SW480 (cell line): Measurements from ENCODE around the gene AHCYL1.
"Not testable (repeated sequence)": the region's sequence is repeated elsewhere in the genome, so short reads cannot be mapped to it uniquely, and the experiment has no call there.

ENCODE experiments used
- DNase-seq: peaks from one replicate; pipeline ENCODE4 v3.0.0-alpha.2; 2016; ENCODE audit warnings: low spot score

The AHCYL1 gene

DNA sequence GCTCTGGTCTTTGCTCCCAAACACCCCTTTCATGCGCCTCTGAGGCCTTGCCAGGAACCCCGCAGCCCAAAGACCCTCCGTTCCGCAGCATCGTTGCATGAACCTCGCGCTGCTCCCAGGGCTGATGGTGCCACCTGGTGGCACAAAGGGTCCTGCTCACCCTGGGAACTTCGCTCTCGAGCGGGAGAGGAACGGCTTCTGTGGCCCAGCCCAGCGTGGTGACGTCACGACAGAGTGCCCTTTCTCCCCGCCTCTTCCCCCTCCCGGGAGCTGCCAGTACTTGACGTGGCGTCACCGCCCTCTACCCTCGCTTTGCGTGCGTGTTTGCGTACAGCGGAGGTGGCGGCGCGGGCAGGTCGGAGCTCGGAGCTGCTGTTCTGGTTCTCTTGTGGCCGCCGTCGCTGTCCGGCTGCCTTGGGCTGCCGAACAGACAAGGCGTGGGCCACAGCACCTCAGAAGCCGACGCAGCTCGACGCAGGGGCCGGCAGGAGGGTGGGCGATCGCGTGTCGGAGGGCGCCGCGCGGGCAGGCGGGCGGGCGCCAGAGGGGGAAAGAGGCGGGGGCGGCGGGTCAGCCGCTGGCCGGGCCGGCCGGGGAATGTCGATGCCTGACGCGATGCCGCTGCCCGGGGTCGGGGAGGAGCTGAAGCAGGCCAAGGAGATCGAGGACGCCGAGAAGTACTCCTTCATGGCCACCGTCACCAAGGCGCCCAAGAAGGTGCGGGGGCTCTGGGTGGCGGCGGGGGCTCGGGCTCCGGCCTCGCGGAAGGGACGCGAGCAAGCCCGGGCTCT, at the start of gene AHCYL1:
Gene AHCYL1, plus strand, starts transcription at position 310 of the 791 bp plus-strand sequence. Its CDS starts 288 bp downstream, at position 598.
- peak; percentile 97 for DNase-seq

DNA sequence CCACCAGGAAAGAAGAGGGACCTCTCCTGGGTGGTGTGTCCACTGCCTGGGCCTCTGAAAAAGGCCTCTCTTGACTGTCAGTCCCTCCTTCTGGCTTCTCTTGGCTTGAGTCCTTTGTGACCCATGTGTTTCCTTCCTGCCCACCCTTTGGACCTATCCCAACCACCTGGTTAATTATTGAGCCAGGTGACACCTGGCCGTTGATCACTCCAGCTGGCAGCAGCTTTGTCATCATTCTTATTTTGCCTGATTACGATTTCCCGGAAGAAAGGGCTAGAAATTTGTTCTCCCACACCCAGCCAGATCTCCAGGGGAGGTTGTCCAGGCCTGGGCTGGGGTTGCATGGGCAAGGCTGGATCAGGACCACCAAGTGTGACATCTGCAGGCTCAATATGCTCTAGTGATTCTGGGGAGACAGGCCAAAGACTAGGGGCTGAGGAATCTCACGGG, 49.1 kb upstream of the AHCYL1 start:
- DNase-seq, result peak; percentile 72

DNA sequence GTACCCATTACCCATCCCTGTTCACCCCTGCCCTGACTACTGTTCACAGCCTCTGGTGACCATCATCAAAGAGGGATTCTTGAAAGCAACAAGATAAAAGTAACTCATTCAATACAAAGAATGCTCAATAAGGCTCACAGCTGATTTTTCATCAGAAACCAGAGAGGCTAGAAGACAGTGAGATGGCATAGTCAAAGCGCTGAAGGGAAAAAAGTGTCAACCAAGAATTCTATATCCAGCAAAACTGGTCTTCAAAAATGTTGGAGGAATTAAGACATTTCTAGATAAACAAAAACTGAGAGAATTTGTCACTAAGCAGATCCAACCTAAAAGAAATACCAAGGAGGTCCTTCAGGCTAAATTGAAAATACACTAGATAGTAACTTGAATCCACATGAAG, 46.8 kb upstream of the AHCYL1 start:
- DNase-seq, result no peak

DNA sequence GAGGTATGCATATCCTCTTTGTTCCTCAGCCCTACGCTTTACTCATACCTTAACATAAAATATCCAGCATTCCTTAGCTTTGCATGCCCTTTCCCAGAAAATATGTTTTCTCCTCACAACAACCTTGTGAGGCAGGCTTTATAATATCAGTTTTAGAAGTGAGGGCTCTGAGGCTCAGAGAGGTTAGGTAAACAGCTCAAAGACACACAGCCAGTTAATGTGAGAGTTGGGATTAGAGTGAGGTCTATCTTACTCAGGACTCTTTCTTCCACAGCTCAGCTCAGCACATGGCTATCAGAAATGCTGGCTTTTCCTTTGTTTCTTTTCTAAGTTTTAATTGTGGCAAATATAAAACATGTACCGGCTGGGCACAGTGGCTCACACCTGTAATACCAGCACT, 46.0 kb upstream of the AHCYL1 start:
- no peak for DNase-seq

DNA sequence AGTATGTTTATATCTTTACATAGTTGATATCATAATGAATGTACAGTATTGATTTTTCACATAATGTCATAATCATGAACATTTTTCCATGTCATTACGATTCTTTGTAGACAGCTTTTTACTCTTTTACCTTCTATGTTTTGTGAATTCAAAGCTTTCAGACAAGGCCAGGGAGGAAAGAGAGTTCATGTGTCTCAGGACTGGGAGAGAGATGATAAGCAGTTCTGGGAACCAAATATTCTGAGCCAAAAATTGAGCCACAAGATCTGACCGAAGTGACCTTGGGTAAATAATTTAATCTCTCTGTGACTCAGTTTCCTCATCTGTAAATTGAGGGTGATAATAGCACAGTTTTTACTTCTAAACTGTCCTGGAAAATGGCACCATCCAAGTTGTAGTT, 42.1 kb upstream of the AHCYL1 start:
- DNase-seq, result no peak

DNA sequence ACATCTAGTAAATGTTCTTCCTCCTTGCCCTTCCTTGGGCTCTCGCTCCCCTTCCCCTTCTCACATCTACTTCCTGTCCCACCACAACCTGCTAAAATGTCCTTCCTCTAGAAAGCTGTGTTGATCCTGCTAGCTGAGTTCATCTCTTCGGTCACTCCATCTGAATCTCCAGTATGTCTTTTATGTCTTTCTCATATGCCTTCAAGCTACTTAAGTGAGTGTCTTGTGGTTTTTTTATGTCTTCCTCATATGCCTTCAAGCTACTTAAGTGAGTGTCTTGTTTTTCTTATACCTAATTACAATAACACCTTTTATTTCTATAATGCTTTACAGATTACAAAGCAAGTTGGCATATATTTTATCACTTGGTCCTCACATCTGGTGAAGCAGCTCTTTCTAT, 40.0 kb upstream of the AHCYL1 start:
- no peak for DNase-seq

DNA sequence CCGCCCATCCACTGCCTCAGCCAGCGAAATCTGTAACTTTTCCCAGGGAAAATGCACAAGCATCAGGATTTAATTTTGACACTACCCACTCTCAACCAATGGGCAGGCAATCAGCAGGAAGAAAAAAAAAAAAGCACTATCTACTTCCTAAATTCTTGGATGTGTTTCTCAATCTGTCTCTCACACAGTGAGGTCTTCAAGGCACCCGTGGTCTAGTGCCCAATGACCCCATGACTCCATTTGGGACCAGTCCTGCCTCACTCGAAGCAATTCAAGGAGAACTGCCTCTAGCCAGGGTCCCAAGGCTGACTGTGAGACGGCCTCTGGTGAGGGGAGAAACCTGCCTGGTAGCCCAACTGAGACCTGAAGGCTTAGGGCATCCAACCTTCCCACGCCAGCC, 38.1 kb upstream of the AHCYL1 start:
- DNase-seq, result no peak

DNA sequence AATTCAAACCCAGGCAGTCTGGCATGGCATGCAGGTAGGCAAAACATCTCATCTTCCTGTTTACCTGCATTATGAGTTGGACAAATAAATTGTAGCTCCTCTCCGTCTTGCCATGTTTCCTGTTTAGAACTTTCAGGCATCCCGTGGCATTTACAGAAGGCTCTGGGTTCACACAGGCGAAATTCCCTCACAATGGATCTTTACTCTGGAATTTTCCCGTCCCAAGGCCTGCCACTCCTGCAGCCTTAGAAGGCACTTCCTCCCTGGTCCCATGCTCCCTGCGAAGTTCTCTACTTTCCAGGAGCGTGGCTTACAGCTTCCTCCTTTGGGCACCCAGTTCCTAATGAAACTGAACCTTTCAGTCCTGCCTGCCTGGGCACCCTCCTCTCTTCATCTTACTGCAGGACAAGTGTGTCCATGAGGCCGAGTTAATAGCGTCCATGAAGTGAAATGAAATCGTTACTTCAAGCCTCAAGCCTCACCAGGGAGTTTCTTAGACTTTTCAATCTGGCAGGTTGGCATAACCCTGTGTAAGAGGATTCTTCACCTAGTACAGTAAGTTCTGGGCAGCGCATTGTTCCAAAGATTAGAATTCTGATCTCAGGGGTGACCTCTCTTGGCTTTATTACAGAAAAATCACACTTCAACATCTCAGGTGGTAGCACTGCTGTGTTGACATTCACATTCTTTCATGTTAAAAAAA, 36.8 kb upstream of the AHCYL1 start:
- DNase-seq, result no peak

DNA sequence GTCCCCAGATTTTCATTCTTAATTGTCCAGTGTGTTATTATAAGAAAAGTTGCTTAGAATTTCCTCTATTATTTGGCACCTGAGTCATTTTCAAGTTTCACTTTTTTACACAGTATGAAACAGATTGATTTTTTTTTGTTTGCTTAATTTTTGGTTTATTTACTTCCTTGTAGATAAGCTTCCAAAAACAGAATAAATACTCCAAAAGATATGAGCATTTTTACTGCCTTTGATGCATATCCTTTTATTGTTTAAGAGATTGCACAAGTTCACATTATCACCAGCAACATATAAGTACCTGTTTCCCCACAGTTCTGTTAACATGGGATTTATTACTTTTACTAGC, 36.3 kb upstream of the AHCYL1 start:
- DNase-seq, result no peak

DNA sequence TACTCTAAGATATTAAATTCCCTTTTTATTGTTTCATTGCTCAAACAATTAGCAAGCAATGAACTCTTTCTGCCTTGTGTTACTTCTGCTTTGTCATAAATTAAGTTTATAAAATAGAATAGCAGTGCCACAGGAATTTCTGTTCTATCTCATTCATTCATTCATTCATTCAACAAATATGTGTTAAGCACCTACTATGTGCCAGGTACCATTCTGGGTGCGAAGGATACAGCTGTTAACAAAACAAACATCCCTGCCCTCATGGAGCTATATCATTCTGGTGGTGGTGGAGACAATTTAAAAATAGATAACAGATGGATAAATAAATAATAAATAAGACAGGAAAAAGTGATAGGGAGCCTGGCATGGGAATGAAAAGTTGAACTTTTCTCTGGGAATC, 34.5 kb upstream of the AHCYL1 start:
- no peak for DNase-seq

DNA sequence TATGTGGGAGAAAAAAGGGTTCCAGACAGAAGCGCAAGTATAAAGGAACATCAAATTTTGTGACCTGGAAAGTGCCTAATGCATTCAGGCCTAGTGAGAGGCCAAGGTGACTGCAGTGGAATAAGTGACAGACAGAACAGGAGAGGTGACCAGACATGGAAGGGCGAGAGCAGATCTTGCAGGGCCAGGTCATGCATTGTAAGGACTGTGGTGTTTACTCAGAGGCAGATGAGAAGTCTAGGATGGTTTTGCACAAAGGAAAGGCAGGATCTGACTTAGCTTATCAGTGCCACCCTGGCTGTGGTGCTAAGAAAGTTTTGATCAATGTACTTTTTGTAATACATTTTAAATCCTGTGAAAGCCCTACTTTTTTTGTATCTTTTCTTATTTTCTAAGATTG, 34.1 kb upstream of the AHCYL1 start:
- no peak for DNase-seq

DNA sequence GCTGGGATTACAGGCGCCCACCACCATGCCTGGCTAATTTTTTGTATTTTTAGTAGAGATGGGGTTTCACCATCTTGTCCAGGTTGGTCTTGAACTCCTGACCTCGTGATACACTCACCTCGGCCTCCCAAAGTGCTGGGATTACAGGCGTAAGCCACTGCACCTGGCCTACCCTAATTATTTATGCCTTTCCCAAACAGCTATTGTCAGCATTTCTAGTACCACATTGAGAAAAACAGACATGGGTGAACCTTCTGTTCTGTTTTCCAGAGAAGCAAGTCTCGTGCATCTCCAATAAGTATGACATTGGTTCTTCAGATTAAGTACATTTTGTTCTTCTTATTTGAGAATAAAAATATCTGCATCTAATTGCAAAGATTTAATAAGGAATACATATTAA, 33.1 kb upstream of the AHCYL1 start:
- not testable (repeated sequence) for DNase-seq

DNA sequence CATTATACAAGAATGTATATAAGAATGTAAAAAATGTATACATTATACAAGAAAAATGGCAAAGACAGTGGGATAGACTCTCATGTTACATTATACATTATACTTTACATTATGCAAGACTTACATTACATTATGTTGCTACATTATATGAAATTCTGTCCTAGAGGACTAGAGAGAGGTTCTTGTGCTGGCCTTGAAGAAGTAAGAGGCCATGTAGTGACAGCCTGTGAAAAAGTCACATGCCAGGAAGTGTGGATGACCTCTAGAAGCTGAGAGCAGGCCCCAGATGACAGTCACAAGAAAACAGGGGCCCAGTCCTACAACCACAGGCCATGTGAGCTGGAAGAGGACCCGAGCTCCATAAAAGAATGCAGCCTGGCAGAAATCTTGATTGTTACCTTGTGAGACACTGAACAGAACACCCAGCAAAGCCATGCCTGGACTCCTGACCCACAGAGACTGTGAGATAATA, 30.5 kb upstream of the AHCYL1 start:
- no peak for DNase-seq

DNA sequence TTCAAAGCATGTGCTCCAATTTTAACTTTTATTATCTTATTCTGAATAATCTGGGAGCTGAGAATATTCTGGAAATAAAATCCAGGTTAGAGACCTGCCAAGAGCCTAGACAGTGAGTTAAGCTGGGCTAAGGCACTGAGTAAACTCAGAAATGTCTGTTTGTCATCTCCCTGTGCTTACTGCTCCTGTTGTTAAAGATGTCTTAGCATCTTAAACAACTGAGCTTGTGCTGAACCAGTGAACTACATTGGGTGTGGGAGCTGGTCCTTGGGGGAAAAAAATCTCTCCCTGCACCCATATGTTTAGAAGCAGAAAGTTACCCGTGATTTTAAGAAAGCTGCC, 25.0 kb upstream of the AHCYL1 start:
- DNase-seq, result no peak

DNA sequence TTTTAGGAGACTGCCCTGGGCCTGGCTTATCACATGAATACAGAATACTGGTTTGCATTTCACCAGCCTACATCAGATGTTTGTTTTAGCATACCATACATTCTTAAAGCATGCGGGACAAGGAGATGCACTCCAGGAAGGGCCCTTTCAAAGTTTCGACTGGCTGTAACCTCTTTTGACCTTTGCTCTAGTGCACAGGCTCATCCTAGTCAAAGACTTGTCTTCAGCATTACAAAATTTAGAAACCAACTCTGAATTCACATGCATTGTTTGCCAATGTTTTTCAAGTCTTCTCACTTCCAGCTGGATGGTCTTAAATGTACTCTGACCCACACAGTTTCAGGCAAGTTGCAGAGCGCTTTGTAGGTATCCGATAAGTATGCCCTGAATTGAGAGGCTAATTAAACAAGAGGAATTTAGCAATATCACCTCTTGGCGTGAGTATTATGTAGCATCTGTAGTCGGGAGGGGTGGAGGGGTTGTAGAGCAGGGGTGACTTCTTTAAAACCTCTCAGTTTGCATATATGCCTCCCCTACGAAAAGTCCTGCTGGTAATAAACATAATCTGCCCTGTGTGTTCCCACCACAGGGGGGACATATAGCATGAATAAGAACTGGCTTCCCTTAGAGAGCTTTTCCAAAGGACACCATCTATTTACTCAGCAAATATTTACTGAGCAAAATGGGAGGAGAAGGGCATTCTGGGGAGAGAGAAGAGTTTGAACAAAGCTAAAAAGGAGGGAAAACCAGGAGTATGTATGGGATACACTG, 24.4 kb upstream of the AHCYL1 start:
- DNase-seq, result peak; percentile 61

DNA sequence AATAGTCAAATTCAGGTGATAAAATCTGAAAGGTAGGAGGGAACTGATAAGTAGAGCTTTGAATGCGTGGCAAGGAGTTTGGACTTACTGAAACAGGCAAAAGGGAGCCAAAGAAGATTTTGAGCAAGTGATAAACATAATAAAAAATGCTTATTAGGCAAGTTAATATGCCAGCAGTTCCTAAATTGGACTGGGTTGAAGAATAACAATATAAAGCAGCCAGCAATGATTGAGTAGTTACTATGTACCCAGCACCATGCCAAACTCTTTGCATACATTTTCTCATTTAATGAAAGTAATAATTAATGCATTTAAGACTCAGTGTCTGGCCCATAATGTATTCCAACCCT, 23.8 kb upstream of the AHCYL1 start:
- no peak for DNase-seq

DNA sequence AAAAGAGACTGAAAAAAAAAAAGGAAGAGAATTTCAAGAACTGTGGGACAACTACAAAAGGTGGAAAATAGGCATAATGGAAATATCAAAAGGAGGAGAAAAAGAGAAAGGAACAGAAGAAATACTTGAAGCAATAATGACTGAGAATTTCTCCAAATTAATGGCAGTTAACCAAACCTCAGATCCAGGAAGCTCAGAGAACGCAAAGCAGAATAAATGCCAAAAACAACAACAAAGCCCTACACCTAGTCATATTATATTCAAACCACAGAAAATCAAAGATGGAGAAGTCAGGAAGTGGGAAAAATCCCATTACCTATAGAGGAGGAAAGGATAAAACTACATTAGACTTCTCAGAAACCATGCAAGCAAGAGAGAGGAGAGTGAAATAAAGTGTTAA, 20.7 kb upstream of the AHCYL1 start:
- DNase-seq, result no peak

DNA sequence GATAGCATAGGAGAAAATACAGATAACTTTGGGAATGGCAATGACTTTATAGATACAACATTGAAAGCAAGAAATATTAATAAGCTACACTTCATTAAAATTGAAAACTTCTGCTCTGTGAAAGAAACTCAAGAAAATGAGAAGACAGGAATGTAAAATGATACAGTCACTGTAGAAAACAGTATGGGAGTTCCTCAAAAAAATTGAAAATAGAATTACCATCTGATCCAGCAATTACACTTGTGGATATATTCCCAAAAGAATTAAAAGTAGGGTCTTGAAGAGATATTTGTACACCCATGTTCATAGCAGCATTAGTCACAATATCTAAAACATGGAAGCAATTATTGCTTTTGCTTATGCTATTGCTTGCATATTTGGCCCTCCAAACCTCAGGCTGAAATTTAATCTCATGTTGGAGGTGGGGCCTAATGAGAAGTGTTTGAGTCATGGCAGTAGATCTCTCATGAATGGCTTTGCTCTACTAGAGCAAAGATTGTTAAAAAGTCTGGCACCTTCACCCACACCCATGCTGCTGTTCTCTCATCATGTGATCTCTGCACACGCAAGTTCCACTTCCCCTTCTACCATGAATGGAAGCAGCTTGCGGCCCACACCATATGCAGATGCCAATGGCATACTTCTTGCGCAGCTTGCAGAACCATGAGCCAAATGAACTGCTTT, 15.3 kb upstream of the AHCYL1 start:
- no peak for DNase-seq

DNA sequence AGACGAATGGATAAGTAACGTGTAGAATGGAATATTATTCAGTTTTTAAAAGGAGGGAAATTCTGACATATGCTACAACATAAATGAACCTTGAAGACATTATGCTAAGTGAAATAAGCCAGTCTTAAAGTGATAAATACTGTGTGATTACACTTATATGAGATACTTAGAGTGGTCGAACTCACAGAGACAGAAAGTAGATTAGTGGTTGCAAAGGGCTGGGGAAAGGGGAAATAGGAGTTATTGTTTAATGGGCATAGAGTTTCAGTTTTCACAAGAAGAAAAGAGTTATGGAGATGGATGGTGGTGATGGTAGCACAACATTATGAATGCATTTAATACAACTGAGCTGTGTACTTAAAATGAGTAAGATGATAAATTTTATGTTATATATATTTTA, 14.7 kb upstream of the AHCYL1 start:
- DNase-seq, result no peak

DNA sequence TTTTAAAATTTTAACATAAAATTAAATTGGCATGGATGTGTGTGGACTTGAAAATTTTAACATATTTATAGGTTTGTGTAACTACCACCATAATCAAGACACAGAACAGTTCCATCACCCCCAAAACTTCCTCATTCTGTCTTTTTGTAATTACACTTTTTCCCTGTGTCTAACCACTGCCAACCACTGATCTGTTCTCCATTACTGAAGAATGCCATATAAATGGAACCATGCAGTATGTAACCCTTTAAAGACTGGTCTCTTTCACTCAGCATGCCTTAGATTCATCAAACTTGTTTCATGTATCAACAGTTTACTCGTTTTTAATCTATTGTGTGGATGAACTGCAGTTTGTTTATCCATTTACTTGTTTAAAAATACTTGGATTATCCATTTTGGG, 13.0 kb upstream of the AHCYL1 start:
- no peak for DNase-seq

DNA sequence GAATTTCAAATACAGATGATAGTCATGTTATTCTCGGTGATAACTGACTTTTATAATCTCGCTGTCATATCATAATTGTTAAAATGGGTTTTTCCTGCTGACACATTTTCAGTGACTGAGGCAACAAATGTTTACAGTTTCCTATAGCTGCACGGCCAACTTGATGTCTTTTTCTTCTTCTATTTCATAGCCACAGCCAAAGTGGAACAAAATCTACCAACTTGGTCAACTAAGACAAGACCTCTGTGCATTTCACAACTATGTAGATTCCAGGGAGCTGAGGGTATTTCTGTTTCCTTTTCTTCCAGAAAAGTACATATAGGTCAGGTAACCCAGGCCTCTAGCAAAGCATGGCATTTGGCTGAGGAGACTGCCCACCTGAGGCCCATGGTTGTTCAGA, 10.4 kb upstream of the AHCYL1 start:
- no peak for DNase-seq

DNA sequence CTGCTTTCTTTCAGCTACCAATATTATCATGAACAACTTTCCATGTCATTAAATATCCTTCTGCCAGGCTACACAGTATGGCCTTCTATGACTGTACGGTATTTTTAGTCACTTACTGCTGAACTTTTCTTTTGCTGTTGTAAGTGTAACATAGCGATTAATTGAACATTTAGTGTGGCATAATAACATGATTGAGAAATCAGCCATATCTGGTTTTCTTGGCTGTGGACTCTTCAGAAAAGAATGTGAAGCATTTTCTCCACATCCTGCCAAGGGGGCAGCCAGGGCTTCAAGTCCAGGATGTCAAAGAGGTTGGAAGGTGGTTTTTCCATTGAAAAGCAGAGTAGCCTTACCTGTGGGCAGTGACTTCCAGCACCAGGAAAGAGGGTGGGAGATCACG, 8.8 kb upstream of the AHCYL1 start:
- peak; percentile 22 for DNase-seq

DNA sequence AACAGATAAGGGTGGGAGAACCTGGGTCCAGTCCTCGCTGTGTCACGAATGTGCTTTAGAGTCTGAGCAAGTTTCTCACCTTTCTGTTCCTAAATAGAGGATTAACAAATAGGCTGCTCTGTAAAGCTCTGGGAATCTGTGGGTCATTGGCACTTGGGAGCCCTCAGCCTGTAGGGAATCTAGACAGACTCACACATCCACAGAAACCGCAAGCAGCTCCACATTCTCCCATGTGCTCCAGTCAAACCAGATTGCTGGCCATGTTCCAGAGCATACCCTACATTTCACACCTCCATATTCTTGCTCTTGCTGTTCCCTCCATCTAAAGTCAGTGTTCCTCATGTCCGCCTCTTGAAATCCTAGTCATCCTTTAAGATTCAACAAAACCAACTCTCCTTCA, 7.8 kb upstream of the AHCYL1 start:
- DNase-seq, result no peak
